Stimulated activated CD8-positive, alpha-beta memory T cell treated with anti-CD3 and anti-CD28 coated beads, Interleukin-4, amount 100 ng/mL, for 48 hours (primary cell): ENCODE results near the gene ZNF316.

Source experiments
- DNase-seq: peaks from one replicate; pipeline ENCODE4 v3.0.0-alpha.2; 2020

ZNF316 gene

DNA sequence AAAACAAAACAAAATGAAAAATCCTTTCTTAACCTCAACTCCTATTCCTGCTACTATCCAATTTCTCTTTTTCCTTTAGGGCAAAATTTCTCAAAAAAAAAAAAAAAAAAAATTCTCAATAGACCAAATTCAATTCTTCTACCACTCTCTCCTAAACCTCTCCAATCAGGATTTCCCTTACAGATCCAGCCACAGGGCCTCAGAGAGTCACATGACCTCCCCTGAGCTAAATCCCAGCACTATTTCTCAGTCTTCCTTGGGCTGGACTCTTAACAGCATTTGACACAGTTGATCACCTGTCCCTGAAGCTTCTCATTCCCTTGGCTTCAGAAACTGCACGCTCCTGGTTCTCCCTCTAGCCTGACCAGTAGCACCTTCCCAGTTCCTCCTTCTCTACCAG is 64.7 kb downstream of the ZNF316 start:
- no peak for DNase-seq
